ENCODE measurements around the gene NAA10. TPM values are rescaled to one million over a fixed set of nuclear protein-coding genes. Genes with fewer than 3 reads are reported as not detected.

NAA10 gene
- total and polyA plus RNA-seq, 7 donors: 57.4 to 128 (median 84.7) TPM

DNA sequence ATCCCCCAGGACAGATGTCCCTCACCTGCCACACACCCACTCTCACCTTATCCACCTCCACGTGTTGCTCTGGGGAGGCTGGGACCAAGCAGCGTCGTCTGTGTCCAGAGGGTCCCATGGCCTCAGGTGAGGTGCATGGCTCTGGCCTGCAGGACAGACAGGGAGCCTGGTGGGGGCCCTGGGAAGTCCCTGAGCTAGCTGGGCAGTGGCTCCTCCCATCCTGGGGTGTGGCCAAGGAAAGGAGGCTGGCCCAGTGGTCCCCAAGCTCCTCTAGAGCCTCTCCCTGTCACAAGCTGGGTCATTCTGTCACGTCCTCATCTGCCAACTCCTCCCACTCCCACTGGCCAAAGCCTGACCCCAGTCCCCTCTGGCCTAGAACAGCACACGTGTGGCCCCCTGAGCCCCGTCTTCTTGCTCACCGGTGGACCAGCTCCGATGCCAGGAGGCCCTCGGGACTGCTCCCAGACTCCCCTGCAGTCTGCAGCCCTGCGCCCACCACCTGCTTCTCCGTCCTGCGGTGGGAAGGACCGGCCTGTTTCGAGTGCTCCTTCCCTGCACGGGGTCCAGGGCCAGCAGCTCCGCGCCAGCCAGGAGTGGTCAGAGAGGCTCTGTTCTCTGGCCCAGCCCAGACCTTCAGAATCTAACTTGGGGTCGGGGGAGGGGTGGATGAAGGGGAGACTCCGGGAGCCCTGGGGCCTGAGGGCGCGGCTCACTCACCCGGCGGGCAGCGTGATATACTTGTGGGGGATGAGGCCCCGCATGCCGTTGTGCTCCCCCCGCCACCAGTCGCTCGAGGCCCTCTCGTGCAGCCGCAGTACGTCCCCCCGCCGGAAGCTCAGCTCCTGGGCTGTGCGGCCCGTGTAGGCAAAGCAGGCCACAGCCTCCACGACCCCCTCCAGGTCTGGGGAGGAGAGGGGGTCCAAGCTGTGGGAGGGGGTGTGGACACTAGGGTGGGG lies 25.5 kb downstream of the NAA10 start:
- intact Hi-C loops (cut with DNase I): no loop called here
- H3K4me1 ChIP-seq: peaks cover 0 to 4% (median 0%) of the 10 kb centered on the region in 4 donors
- peaks cover 0 to 6% (median 0%) of the 10 kb centered on the region in 3 donors for H3K27me3 ChIP-seq
- no peaks in the 10 kb centered on the region for H3K36me3 ChIP-seq
- WGBS, 2 donors: 84 to 88% methylated on average over 37 of the region's 37 CpGs
- DNase-seq: peak; percentile 61
- H3K9me3 ChIP-seq: no peaks in the 10 kb centered on the region
- TF ChIP-seq POLR2A (IDR thresholded peaks at IDR 0.05): no peak
- TF ChIP-seq POLR2AphosphoS5 (IDR thresholded peaks at IDR 0.05): no peak
- TF ChIP-seq CTCF (IDR thresholded peaks at IDR 0.05): no peak
- no peak for TF ChIP-seq EP300 (IDR thresholded peaks at IDR 0.05)
- no peak overlapping the region for H3K27ac ChIP-seq
- H3K4me3 ChIP-seq: no peak overlapping the region

DNA sequence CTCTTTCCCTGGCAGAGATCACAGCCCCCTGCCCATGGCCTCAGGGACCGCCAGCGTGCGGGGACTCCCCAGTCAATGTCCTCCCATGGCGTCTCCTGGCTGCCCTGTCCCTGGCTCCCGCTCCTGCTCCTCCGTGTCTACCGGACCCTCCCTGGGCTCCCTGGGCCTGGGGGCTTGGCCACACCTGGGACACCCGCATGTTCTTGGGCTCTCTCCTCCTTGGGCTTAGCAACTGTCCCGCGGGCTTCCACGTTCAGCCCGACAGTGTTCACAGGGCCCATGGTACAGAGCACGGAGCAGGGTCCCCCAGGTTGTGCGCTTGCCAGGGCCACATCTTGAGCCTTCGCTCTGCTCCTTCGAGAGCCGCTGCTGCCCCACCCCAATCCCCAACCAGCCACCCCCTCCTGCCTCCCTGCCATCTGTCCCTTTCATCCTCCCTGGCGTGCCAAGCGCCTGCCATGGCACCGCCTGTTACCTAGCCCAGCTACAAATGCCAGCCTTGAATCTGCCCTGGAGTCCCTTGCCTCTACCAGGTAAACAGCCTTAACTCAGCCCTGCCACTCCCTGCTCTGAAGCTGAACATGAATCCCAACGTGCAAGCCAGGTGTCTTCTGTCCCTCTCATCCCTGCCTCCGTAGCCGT lies 26.5 kb downstream of the NAA10 start:
- H3K9me3 ChIP-seq: no peaks in the 10 kb centered on the region
- peaks cover 0 to 4% (median 0%) of the 10 kb centered on the region in 3 donors for H3K27me3 ChIP-seq
- intact Hi-C loops (cut with DNase I): no loop called here
- TF ChIP-seq CTCF (IDR thresholded peaks at IDR 0.05): no peak
- TF ChIP-seq EP300 (IDR thresholded peaks at IDR 0.05): no peak
- TF ChIP-seq POLR2A (IDR thresholded peaks at IDR 0.05): no peak
- H3K4me1 ChIP-seq: peaks cover 0 to 9% (median 0%) of the 10 kb centered on the region in 4 donors
- DNase-seq: peak; percentile 60
- no peak overlapping the region for H3K27ac ChIP-seq
- 90 to 93% methylated on average over 23 of the region's 23 CpGs for WGBS, 2 donors
- no peak overlapping the region for H3K4me3 ChIP-seq
- H3K36me3 ChIP-seq: no peaks in the 10 kb centered on the region

- no peak overlapping the region for H3K4me3 ChIP-seq
- peaks cover 0 to 4% (median 0%) of the 10 kb centered on the region in 3 donors for H3K27me3 ChIP-seq
- intact Hi-C loops (cut with DNase I): no loop called here
- 74 to 81% methylated on average over 12 of the region's 12 CpGs for WGBS, 2 donors
- no peaks in the 10 kb centered on the region for H3K9me3 ChIP-seq
- peaks cover 0 to 9% (median 0%) of the 10 kb centered on the region in 4 donors for H3K4me1 ChIP-seq
- peak; percentile 62 for DNase-seq
- TF ChIP-seq POLR2AphosphoS5 (IDR thresholded peaks at IDR 0.05): no peak
- TF ChIP-seq POLR2A (IDR thresholded peaks at IDR 0.05): no peak
- no peak for TF ChIP-seq CTCF (IDR thresholded peaks at IDR 0.05)
- no peak for TF ChIP-seq EP300 (IDR thresholded peaks at IDR 0.05)
- H3K36me3 ChIP-seq: no peaks in the 10 kb centered on the region
- H3K27ac ChIP-seq: no peak overlapping the region
These were observed 27.4 kb downstream of the NAA10 start for GRCh38 chrX:153907456-153907855.

- H3K4me3 ChIP-seq: no peak overlapping the region
- 74 to 75% methylated on average over 27 of the region's 27 CpGs for WGBS, 2 donors
- TF ChIP-seq POLR2A (IDR thresholded peaks at IDR 0.05): no peak
These were observed 28.5 kb downstream of the NAA10 start for GRCh38 chrX:153906126-153906917.

More at GRCh38 chrX:153906126-153906917, 28.5 kb downstream of the NAA10 start:
- Histone ChIP-seq H3K27ac (no peak overlapping the region), H3K36me3 (no peaks in the 10 kb centered on the region), H3K9me3 (no peaks in the 10 kb centered on the region), H3K27me3 (peaks cover 0 to 4% (median 0%) of the 10 kb centered on the region in 3 donors), H3K4me1 (peaks cover 0 to 10% (median 0%) of the 10 kb centered on the region in 4 donors)
- no peak for DNase-seq
- intact Hi-C loops (cut with DNase I): no loop called here
